ENCODE results near the gene PDE6G. TPM values are rescaled to one million over a fixed set of nuclear protein-coding genes. Genes with fewer than 3 reads are reported as not detected.

PDE6G gene
- total and polyA plus RNA-seq, 2 of the 13 experiments (the other 11 are each of a cell fraction or from before 2014, with no cell fraction given) = 1.4 to 6.7 TPM

DNA sequence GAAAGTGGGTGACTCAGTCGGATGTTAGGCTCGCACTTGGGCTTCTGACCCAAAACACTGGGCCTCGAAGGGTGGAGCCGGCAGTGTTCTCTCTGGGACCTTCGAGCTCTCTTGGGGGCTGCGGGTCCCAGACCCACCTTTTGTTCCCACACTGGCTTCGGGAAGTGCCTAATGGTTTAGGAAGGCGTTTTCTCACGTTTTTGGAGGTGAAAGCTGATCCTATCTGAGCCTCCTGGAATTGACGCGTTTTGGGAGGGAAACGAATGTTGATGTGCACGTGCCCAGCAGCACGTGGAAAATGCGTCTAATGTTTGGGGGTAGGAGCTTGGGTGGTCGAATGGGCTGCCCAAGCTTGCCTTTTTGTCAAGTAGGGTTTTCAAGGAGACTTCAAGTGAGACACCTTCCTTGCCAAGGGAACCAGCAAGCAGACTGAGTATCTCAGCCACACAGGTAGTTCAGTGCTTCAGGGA lies 28.1 kb upstream of the PDE6G start (continued):
- TF ChIP-seq, protein P1, sequence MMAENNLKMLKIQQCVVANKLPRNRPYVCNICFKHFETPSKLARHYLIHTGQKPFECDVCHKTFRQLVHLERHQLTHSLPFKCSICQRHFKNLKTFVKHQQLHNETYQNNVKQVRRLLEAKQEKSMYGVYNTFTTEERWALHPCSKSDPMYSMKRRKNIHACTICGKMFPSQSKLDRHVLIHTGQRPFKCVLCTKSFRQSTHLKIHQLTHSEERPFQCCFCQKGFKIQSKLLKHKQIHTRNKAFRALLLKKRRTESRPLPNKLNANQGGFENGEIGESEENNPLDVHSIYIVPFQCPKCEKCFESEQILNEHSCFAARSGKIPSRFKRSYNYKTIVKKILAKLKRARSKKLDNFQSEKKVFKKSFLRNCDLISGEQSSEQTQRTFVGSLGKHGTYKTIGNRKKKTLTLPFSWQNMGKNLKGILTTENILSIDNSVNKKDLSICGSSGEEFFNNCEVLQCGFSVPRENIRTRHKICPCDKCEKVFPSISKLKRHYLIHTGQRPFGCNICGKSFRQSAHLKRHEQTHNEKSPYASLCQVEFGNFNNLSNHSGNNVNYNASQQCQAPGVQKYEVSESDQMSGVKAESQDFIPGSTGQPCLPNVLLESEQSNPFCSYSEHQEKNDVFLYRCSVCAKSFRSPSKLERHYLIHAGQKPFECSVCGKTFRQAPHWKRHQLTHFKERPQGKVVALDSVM (CRISPR knock-in tag; IDR thresholded peaks at IDR 0.05) = no peak
- TF ChIP-seq, protein P2, sequence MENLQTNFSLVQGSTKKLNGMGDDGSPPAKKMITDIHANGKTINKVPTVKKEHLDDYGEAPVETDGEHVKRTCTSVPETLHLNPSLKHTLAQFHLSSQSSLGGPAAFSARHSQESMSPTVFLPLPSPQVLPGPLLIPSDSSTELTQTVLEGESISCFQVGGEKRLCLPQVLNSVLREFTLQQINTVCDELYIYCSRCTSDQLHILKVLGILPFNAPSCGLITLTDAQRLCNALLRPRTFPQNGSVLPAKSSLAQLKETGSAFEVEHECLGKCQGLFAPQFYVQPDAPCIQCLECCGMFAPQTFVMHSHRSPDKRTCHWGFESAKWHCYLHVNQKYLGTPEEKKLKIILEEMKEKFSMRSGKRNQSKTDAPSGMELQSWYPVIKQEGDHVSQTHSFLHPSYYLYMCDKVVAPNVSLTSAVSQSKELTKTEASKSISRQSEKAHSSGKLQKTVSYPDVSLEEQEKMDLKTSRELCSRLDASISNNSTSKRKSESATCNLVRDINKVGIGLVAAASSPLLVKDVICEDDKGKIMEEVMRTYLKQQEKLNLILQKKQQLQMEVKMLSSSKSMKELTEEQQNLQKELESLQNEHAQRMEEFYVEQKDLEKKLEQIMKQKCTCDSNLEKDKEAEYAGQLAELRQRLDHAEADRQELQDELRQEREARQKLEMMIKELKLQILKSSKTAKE (CRISPR knock-in tag; IDR thresholded peaks at IDR 0.05; ENCODE audit: borderline replicate concordance) = peak; percentile 26; the same call in 1 of the 2 replicates
- TF ChIP-seq, protein P3, sequence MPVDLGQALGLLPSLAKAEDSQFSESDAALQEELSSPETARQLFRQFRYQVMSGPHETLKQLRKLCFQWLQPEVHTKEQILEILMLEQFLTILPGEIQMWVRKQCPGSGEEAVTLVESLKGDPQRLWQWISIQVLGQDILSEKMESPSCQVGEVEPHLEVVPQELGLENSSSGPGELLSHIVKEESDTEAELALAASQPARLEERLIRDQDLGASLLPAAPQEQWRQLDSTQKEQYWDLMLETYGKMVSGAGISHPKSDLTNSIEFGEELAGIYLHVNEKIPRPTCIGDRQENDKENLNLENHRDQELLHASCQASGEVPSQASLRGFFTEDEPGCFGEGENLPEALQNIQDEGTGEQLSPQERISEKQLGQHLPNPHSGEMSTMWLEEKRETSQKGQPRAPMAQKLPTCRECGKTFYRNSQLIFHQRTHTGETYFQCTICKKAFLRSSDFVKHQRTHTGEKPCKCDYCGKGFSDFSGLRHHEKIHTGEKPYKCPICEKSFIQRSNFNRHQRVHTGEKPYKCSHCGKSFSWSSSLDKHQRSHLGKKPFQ (CRISPR knock-in tag; IDR thresholded peaks at IDR 0.05; ENCODE audit: insufficient replicate concordance) = no peak
- TF ChIP-seq KLF11 (CRISPR knock-in tag; IDR thresholded peaks at IDR 0.05) = no peak
- TF ChIP-seq NRL (CRISPR knock-in tag; IDR thresholded peaks at IDR 0.05; ENCODE audit: borderline replicate concordance) = no peak
- TF ChIP-seq MBD4 (IDR thresholded peaks at IDR 0.05; ENCODE audit: borderline replicate concordance, low read length) = no peak
- TF ChIP-seq, protein P4, sequence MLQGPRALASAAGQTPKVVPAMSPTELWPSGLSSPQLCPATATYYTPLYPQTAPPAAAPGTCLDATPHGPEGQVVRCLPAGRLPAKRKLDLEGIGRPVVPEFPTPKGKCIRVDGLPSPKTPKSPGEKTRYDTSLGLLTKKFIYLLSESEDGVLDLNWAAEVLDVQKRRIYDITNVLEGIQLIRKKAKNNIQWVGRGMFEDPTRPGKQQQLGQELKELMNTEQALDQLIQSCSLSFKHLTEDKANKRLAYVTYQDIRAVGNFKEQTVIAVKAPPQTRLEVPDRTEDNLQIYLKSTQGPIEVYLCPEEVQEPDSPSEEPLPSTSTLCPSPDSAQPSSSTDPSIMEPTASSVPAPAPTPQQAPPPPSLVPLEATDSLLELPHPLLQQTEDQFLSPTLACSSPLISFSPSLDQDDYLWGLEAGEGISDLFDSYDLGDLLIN (CRISPR knock-in tag; IDR thresholded peaks at IDR 0.05; ENCODE audit: borderline replicate concordance) = no peak
- TF ChIP-seq, protein P5, sequence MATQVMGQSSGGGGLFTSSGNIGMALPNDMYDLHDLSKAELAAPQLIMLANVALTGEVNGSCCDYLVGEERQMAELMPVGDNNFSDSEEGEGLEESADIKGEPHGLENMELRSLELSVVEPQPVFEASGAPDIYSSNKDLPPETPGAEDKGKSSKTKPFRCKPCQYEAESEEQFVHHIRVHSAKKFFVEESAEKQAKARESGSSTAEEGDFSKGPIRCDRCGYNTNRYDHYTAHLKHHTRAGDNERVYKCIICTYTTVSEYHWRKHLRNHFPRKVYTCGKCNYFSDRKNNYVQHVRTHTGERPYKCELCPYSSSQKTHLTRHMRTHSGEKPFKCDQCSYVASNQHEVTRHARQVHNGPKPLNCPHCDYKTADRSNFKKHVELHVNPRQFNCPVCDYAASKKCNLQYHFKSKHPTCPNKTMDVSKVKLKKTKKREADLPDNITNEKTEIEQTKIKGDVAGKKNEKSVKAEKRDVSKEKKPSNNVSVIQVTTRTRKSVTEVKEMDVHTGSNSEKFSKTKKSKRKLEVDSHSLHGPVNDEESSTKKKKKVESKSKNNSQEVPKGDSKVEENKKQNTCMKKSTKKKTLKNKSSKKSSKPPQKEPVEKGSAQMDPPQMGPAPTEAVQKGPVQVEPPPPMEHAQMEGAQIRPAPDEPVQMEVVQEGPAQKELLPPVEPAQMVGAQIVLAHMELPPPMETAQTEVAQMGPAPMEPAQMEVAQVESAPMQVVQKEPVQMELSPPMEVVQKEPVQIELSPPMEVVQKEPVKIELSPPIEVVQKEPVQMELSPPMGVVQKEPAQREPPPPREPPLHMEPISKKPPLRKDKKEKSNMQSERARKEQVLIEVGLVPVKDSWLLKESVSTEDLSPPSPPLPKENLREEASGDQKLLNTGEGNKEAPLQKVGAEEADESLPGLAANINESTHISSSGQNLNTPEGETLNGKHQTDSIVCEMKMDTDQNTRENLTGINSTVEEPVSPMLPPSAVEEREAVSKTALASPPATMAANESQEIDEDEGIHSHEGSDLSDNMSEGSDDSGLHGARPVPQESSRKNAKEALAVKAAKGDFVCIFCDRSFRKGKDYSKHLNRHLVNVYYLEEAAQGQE (IDR thresholded peaks at IDR 0.05; ENCODE audit: borderline replicate concordance in 1 of 2, low read depth in 1 of 2, low read length in 2 of 2) = no peak
- TF ChIP-seq RELA (CRISPR knock-in tag; IDR thresholded peaks at IDR 0.05) = no peak
- no peak for TF ChIP-seq ELF4 (CRISPR knock-in tag; IDR thresholded peaks at IDR 0.05; ENCODE audit: borderline replicate concordance)
- TF ChIP-seq ZEB1 (IDR thresholded peaks at IDR 0.05; ENCODE audit: insufficient replicate concordance, low read depth) = no peak
- no peak for TF ChIP-seq ZNF350 (CRISPR knock-in tag; IDR thresholded peaks at IDR 0.05; ENCODE audit: borderline replicate concordance, low read depth)
- no peak for TF ChIP-seq NFE2 (CRISPR knock-in tag; IDR thresholded peaks at IDR 0.05)
- TF ChIP-seq KDM5B (CRISPR knock-in tag; IDR thresholded peaks at IDR 0.05; ENCODE audit: borderline replicate concordance) = no peak
- TF ChIP-seq HDAC2 (CRISPR knock-in tag; IDR thresholded peaks at IDR 0.05) = peak; percentile 23; the same call in 1 of the 2 replicates
